Activated T-helper 1 cell treated with Interleukin-2 at 50 U/mL for 16 hours (primary cell): ENCODE measurements around the gene OGFOD3.
A peak's percentile ranks its signal among the peaks of the same experiment; 100 is the strongest.
"Not testable (repeated sequence)": the region's sequence is repeated elsewhere in the genome, so short reads cannot be mapped to it uniquely, and the experiment has no call there.

Experiments
- DNase-seq: peaks from one replicate; pipeline ENCODE4 v3.0.0-alpha.2; 2020; ENCODE audit warnings: low read depth

Gene OGFOD3

DNA sequence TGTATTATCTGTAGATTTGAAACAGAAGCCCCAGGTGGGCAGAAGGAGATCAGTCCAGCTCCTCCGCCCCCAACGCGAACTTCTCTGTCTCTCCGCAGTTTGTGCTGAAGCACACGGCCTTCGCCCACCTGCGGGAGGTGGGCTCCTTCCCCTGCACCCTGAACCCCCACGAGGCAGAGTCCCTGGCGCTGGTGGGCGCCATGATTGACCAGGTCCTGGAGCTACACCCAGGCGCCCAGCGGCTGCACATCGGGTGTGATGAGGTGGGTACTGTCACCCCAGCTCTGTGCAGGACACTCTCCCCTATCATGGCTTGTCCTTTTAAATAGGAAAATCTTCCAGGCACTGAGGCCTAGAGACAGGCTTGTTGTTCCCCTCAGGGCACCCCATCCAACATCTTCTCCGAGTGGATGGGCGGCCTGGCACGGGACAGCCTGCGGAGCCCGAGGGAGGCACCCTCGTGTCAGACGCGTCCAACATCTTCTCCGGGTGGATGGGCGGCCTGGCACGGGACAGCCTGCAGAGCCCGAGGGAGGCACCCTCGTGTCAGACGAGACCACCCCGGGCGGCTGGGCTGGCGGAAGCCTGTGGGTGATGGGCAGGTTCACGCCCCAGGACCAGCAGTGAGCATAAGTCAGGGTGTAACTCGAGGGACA lies 15.3 kb upstream of the OGFOD3 start:
- DNase-seq = no peak

GRCh38 chr17:82432017-82432416 lies 13.6 kb upstream of the OGFOD3 start:
- DNase-seq = no peak

GRCh38 chr17:82429824-82430223 lies 11.4 kb upstream of the OGFOD3 start:
- DNase-seq = no peak

DNA sequence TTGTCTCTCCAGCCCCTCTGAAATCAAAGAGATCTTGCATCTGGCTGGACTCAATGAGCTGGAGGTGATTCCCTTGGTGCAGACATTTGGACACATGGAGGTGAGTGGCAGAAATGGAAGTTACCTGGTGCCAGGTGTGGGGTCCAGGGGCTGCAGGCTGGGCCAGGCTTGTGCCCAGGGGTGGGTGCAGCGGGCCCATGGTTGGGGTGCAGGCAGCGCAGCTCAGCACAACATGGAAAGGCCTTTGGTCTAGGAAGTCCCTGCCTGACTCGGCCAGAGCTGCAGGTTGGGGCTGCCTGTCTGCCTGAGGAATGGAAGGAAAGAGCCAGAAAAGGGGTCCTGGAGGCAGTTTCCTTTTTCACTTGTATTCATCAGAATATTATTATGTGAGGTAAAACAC lies 10.2 kb upstream of the OGFOD3 start:
- DNase-seq = no peak

GRCh38 chr17:82424863-82425159 lies 6.4 kb upstream of the OGFOD3 start:
- DNase-seq = no peak

DNA sequence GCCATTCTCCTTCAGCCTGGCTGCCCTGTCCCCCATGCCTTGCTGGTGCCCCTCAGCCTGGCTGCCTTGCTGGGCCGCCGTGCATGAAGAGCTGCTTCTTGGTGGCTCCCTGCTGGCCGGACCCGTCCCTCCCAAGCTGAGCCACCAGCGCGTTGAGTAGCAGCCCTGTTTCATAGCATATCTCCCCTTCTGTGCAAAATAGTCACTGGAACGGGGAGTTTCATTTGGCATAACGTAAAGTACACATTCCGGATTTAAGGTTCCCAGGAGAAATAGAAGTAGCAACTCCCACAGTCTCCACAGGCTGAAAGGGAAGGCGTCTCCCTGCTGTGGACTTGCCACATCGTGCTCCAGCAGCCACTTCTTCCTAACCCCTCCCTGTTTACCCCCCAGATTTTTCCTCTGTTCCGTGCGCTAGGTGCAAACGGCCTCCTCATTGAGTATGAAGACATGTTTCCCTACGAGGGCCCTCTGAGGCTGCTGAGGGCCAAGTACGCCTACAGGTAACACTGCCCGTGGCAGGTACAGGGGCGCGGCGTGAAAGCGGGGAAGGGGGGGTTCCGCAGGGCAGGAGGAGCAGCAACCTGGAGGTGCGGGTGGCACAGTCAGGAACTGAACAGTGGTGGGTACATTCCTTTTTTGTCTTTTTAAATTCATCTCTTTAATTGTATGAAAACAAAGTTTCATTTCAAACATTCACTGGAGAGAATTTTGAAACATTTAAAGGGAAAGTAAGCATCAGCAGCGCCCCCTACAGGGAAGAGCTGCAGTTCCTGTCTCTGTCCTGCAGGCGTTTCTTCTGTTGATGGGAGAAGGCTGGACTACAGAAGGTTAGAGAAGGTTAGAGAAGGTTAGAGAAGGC lies 5.8 kb upstream of the OGFOD3 start:
- peak; percentile 16 for DNase-seq

DNA sequence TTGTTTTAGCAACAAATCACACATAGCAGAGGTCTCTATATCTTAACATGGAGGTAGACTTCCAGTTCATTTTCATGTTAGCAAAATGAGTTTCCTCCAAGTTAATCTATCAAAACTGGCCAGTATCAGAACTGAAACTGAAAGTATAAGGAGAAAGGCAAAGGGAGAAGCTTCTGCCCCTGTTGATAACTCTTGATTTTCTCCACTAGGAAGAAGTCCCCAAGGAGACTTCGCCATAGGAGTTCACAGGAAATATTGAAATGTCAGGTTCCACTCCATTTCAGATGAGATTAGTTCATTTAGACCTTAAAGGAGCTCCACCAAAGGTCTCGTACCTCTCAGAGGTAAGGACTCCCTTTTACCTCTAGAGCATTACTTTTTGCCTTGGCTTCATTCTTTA lies 1.2 kb upstream of the OGFOD3 start:
- DNase-seq = no peak

- no peak for DNase-seq
These were observed 1.6 kb downstream of the OGFOD3 start for GRCh38 chr17:82416771-82417170.

DNA sequence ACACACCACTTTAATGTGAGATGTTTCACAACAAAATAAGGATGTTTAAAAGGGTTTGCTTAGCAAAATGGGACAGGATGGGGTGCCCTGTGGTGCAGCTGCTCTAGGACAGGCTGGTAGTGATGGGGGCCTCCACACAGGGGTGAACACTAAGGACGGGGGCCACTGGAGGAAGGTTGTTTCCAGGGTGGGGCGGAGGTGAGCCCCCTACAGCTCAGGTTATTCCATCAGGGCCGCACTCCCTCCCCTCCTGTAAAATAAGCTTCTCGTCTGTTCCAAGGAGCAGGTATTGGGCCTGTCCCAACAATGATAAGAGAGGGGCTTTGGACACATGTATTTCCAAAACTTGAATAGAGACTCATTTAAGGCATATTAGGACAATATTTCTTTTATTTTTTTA lies 2.1 kb downstream of the OGFOD3 start:
- DNase-seq = no peak

DNA sequence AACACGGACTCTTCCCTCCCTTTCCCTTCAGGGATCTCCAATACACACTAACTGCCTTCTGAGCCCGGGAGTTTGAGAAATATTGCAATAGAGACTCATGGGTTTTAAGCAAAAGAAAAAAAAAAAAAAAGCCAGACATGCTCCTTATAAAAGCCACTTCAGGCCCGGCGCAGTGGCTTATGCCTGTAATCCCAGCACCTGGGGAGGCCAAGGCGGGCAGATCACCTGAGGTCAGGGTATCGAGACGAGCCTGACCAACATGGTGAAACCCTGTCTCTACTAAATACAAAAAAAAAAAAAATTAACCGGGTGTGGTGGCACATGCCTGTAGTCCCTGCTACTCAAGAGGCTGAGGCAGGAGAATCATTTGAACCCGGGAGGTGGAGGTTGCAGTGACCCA lies 2.6 kb downstream of the OGFOD3 start:
- no peak for DNase-seq

DNA sequence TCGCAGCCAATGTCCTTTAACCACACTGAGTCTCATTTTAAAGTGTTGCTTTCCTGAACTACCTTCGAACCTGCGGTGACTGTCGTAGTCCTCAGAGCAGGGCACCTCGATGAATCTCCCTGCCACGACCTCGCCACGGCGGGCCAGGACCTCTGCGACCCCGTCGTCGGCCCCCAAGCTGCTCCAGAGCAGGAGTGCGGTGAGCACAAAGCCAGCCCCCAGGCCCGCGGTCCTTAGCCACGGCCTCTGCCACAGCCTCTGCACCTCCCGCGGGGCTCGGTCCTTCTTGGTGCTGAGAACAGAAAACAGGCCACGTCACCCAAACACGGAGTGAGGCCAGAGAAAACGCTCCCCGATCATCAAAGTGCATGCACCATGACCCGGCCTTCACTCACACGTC lies 3.0 kb downstream of the OGFOD3 start:
- no peak for DNase-seq

GRCh38 chr17:82414548-82415281 lies 3.7 kb downstream of the OGFOD3 start:
- peak; percentile 46 for DNase-seq

- DNase-seq = no peak
These were observed 5.6 kb downstream of the OGFOD3 start for GRCh38 chr17:82412535-82413520.

DNA sequence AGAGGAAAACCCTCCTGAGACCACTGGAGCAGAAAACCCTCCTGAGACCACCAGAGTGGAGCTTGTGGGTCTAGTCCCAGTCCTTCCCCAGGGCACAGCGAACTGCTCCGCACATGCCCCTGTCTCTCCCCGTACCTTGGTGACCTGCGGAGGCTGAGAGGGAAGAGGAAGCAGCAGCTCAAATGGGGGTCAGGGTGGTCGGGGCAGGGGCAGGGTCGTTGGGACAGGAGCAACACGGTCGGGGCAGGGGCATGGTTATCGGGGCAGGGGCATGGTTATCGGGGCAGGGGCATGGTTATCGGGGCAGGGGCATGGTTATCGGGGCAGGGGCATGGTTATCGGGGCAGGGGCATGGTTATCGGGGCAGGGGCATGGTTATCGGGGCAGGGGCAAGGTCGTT lies 6.3 kb downstream of the OGFOD3 start:
- DNase-seq = not testable (repeated sequence)

GRCh38 chr17:82411396-82412053 lies 6.9 kb downstream of the OGFOD3 start:
- DNase-seq = no peak

GRCh38 chr17:82410014-82410716 lies 8.2 kb downstream of the OGFOD3 start:
- no peak for DNase-seq

DNA sequence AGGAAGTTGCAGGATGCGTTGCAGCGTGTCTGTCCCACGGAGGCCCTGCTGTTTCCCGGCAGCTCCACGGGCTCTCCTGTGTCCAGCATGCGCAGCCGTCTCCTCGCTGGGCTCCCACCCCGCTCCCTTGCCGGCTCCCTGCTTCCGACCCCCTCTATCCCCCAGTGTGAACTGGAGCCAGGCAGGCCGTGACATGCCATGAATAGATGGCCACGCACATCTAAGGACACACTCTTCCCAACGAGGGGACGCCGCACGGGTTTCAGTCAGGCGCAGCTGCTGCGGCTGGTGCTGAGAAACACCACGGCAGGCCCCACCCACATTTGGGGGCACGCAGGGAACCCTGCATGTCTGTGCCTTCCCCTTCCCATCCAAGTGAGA lies 9.5 kb downstream of the OGFOD3 start:
- DNase-seq = no peak

DNA sequence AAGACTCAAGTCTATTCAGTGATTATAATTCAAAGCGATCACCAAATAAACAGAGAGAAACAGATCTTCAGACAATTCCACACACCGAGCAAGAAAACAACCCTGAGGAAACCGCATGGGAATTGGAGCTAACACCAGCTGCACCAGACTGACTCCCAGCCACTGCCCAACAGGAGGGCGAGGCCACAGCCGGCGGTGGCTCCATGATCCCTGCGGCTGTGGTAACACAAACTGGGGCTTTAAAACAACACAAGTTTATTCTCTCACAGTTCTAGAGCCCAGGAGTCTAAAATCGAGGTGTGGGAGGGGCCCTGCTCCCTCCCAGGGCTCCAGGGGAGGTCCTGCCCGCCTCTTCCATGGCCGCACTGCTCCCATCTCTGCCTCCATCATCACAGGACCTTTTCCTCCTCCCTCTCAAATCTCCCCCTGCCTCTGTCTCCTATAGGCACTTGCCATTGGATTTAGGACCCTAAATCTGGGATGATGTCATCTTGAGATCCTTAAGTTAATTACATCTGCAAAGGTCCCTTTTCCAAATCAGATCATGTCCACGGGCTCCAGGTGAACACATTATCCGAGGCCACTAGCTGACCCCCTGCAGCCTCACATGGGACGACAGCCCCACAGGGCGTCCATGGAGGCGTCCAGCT lies 10.0 kb downstream of the OGFOD3 start:
- no peak for DNase-seq

DNA sequence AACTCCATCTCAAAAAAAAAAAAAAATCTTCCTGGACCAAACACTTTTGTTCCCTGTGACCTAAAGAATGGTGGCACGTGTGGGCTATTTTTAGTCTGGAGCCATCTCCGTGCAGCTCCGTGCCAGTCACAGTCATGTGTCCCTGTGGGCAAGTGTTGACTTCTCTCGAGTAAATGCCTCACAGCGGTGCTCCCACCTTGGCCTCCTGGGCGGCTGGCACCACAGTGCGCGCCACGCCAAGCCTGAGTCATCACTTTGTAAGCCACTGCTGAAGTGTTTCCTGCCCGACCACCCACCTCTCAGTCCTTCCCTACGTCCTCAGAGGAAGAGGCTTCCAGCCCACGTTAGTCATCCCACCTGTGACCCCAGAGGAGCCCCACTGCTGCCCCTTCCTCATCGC lies 11.1 kb downstream of the OGFOD3 start:
- DNase-seq = no peak

DNA sequence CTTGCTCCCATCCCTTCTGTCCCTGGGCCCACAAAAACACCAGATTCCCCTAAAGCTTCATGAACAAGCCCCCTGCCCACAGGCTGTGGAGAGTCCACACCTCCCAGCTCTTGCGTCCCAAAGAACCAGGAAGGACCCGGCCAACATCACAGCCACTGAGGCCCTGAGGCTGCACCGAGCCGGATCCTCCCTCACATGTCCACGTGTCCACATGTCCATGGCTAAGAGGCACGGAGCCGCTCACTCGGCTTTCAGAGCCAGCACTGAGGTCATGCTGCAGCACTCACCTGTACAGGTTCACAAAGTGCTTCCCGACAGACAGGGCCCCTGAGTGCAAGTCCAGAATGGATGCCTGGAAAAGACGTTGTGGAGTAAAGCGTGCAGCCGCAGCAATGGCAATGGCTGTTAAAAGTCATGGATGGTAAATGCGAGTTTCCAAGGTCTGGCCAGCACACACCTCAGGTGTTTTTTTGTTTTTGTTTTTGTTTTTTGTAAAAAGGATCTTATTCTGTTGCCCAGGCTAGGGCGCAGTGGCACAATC lies 12.2 kb downstream of the OGFOD3 start:
- no peak for DNase-seq
